Left renal pelvis (tissue), 4 donors: ENCODE measurements around the gene MLNR. TPM values are rescaled to one million over a fixed set of nuclear protein-coding genes. Genes with fewer than 3 reads are reported as not detected.
A peak's percentile ranks its signal among the peaks of the same experiment; 100 is the strongest.

Experiments used
- DNase-seq, 4 donors: peaks; one replicate each; pipeline ENCODE4 v3.0.0-alpha.2; 2013; ENCODE audit warnings: low read depth in 4 of 4, low spot score in 3 of 4
- polyA plus RNA-seq, 4 donors: library from polyadenylated mRNA; unstranded; fragments of 120-200 nt; gene quantifications; one replicate each; pipeline ENCODE4 v1.2.1, GENCODE V29; 2013; ENCODE audit not compliant: insufficient read length in 4 of 4

The MLNR gene
- polyA plus RNA-seq, 4 donors: 0.14 to 0.17 TPM; not detected in 2

DNA sequence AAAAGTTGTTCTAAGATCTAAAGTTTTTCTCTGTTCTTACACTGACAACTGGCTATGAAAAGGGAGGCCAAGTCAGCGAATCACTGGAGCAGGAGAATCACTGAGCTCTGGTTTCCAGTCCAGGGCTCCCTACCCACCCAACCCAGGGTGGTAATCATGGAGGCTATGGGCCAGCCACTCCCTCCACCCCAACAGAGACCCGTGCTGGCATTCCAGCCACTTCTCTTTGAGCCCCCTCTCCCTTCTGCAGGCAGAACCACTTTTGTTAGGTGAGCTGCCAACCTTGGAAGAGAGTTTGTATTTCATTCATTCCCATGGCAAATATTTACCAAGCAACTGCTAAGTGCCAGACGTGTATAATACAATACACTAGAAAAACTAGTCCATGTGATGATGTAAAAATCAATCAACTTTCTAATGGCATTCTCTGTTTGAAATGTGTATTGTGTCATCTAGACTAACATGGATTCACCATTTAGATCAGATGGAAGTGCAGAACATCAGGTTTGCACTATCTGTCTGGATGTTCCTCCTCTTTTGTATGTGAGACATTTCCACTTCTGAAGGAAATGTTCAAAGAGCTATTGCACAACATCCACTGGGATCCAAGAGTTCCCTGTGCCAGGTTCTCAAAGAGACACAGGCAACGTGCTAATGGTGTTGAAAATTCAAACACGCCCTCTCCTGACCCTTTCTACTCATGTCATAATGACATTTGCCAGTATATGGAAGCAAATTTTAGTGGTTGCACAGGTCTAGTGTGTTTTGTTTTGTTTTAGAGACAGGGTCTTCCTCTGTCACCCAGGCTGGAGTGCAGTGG is 5.3 kb downstream of the MLNR start:
- DNase-seq: no peak

DNA sequence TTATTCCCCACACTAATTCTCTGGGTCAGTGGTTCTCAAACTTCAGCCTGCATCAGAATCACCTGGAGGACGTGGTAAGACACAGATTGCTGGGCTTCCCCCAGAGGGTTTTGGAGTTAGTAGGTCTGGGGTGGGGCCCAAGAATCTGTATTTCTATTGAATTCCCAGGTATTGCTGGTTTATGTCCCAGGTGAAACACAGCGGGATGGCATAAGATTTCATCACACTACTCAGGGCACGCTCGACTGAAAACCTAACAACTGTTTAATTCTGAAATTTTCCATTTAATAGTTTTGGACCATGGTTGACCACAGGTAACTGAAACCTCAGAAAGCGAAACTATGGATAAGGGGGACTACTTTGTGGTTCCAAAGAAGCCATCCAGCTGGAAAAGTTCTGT is 6.5 kb downstream of the MLNR start:
- DNase-seq: no peak

DNA sequence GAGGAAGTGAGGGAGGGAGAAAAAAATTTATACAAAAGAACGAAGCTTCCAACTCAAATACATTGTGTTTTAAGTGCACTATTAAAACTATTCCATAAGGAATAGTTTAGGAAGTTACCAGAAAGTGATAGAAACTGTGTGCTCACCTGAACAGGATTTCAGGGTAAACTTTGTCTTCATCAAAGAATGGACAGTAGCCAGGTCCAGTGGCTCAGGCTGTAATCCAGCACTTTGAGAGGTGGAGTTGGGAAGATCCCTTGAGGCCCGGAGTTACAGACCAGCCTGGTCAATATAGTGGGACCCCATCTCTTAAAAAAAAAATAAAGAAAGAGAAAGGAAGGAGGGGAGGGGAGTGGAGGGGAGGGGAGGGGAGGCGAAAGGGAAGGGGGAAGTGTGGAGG is 14.6 kb downstream of the MLNR start:
- DNase-seq: no peak

DNA sequence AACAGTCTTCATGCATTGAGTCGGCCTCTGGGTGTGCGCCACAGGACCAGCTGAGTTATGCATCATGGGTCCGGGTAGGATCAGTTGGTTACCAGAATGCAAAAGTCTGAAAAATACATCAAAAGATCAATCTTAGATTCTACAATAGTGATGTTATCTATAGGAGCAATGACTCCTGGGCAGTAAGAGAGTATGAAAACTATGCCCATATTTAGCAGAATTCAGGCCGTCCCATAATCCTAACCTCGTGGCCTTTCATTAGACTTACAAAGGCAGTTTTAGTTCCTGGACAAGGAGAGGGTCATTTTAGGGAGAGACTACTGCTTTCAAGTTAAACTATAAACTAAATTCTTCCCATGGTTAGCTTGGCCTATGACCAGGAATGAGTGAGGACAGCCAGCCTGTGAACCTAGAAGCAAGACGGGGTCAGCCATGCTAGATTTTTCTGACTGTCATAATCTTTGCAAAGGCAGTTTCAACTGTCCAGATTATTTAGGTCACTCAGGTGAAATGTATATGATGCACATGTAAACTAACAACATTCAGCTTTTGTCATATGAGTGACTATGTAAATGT is 15.8 kb downstream of the MLNR start:
- DNase-seq: no peak

DNA sequence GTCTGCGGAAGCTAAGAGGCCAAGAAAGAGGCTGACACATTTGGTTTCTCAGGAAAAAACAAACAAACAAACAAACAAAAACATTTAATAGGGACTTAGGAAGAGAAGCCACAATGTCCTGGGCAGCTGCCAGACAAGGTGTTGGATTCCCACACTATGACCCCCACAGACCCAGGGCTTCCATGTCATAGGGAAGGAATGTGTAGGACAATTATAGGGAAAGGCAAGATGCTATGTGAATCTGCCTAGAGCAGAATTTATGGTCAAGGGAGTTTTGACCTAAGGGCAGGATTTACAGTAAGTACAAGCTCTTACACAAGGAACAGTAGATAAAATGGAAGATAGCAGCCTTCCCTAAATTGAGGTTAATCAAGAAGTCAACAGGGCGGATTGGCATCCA is 18.5 kb downstream of the MLNR start:
- no peak for DNase-seq

DNA sequence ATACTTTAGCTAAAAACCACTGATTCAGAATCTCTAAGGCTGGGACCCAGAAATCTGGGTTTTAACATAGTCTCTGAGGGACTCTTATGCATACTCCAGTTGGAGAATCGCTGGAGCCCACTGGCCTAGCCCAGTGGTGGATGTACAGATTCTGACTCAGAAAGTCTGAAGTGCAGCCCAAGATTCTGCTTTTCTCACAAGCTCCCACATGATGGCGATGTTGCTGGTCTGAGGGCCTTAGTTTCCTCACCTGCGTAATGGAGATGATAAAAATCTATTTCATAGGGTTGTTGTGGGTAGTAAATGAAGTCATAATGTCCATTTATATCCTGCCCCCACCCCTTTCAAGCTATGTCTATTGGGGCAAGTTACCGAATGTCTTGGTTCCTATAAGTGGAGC is 19.9 kb downstream of the MLNR start:
- DNase-seq: no peak

DNA sequence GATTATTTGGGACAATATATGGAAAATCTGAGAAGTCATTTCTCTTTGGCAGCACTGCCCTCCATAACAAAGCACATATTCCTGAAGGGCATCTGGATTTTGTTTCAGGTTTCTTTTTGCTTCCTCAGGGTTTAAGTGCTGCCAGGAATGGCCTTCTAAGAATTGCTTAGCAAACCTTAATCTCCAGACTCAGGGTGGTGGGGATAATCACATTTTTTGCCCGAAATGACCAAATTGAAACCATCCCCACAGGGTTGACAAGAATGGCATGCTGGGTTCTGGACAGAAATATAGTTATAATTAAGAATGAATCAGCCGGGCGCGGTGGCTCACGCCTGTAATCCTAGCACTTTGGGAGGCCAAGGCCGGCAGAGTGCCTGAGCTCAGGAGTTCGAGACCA is 21.2 kb downstream of the MLNR start:
- no peak for DNase-seq

DNA sequence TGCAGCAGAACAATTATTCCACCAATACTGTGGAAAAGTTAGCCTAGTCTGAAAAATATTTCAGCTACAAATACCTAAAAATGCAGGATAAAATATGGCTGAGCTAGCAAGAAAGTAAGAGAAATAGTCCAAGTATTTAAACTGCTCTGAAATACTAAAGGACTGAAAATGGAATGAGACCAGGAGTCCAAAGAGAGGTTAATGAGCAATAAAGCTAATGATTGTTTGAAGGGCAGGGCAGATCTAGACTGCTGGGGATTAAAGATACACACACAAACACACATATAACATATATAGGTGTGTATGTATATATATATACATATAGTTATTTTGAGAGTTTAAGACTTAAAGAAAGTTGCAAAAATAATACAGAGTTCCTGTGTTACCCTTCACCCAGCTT is 25.0 kb downstream of the MLNR start:
- no peak for DNase-seq

DNA sequence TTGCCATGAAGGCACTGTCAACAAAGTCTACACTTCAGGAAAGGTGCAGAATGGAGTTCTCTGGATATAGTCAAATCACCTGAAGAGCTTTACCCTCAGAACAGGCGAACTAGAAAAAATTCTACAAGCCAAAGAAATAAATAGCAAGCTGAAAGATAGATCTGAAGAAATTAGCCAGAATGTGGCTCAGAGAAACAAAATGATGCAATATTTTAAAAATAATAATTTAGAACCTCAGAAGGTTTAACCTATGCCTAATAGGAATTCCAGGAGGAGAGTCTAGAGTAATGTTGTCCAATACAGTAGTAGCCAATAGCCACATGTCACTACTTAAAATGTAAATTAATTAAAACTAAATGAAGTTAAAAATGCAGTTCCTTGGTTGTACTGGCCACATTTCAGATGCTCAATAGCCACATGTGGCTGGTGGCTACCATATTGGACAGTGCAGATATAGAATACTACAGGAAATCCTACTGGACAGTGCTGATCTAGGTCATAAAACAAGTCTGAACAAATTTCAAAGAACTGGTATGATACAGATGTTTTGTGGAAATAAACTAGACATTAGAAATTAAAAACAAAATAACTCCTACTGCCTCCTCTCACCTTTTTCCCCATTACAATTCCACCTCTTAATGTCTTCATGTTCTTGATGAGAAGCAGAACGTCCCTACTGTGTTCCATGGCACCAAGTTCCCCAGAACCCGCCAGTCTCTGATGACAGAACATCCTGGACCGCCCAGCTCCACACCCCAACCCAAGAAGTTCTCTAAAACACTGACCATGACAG is 26.9 kb downstream of the MLNR start:
- DNase-seq: no peak

DNA sequence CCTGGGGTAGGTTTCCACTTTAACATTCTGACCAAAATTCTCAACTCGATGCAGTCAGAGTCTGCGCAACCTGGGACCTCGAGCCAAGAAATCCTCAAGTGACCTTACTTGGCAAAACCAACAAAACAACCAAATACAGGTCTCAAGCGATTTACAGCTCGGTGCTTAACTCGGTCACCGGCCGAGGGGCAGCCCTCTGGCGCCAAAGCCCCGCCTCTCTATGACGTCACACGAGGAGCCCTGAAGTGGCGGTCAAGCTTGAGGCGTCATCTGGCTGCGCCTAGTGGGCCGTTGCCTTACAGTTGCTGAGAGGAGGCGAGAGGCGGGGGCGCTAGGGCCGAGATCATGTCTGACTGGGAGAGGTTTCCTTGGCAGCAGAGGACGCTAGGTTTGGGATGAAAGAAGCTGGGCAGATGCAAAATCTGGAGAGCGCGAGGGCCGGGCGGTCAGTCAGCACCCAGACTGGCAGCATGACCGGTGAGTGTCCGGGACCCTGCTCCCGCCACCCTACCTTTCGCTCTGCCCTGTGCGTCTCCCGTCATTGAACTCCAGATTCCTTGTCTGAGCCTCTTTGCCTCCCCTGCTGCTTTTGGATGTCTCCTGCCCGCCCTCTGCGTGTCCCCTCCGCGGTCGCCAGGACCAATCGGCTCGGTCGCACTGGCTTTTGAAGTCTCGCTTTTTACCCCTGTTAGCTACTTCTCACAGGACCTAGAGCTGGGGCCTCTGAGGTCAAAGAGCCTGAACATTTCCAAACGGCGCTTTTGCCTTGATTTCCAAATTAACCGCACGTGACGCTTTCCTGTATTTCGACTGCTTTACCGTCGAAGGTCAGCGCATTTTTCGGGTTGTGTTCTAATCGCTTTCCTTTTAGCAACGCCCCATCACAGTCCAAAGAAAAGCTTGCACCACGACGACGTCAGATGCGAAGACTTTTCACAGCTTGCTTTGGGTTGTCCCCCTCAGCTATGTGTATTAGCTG is 27.8 kb downstream of the MLNR start, which contains the start of gene CDADC1:
Gene CDADC1, plus strand, starts transcription at position 283 of the 979 bp plus-strand sequence. Its CDS starts 113 bp downstream, at position 396.
- DNase-seq: peak; percentile 93 to 97 (median 94)

DNA sequence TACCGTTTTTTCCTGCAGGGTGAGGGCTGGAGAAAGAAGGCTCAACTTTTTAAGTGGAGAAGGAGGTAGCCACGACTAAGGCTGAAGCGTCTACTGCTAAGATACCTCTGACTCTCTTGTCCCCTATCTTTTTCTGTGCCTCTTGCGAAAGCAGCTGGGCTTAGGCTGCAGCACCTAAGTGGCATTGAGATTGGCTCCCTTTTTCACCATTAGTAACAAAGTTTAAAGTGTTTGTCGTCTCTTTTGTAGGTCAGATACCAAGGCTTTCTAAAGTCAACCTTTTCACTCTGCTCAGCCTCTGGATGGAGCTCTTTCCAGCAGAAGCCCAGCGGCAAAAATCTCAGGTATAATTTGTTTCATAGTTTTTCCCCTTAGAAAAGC is 28.5 kb downstream of the MLNR start:
- DNase-seq: no peak

DNA sequence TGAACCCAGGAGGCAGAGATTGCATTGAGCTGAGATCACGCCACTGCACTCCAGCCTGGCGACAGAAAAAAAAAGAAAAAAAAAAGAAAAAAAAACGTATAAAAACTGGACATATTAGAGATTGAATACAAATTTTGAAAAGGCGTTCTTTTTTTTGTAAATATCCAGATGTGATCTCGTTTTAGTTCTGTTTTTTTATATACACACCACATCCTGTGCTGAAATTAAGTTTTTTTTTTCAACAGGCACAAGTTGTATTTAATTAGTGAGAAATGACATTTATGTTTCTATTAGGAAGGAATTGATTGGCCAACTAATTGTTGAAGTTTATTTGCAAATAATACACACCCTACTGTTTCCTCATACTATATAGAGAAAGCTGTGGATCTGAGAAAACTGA is 31.2 kb downstream of the MLNR start:
- no peak for DNase-seq

DNA sequence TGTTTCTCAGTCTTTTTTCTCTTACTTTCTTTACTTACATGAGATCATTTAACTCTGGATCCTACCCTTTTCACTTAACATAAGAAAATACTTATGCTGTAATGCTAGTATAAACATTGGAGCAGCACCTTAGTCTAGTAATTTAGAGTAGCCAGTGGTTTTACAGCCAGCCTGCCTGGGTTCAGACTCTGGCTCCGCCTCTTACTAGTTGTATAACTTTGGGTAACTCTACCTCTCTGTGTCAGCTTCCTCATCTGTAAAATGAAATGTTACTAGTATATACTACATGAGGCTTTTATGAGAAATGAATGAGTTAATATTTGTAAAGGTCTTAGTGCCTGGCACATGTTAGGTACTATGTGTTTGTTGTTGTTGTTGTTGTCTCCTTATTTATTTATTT is 33.2 kb downstream of the MLNR start:
- DNase-seq: no peak

DNA sequence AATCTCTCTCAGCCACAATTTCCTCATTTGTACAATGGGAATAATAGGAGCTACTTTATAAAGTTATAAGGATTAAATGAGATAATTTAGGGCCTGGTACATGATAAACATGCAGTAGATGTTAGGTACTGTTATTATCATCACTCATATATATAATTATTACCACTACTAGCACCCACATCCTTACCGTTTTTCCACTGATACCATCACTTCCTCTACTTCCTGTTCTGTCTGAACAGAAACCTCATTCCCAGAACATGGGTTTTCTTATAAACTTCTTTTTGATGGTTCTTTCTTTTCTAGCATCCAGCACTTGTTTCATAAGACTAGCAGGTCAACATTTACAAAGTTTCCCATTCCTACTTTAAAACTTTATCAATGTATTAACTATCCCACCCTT is 33.9 kb downstream of the MLNR start:
- DNase-seq: no peak

DNA sequence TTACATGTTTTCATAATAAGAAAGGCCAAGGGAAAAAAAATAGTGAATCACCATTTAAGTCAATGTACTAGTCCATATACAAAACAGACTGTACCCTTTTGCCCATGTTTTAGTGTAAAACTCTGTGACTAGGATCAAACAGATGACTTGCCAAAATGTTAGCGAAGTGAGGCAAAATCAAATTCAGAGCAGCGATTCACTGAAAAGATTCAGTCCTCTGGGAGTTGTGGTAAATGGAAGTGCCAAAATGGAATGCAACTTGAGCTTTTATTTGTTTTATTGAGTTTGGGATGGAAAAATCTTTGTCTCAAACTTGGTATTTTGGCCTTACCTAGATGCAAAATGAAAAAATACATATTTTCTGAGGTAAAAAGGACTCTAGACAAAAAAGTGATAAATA is 36.7 kb downstream of the MLNR start:
- DNase-seq: no peak

DNA sequence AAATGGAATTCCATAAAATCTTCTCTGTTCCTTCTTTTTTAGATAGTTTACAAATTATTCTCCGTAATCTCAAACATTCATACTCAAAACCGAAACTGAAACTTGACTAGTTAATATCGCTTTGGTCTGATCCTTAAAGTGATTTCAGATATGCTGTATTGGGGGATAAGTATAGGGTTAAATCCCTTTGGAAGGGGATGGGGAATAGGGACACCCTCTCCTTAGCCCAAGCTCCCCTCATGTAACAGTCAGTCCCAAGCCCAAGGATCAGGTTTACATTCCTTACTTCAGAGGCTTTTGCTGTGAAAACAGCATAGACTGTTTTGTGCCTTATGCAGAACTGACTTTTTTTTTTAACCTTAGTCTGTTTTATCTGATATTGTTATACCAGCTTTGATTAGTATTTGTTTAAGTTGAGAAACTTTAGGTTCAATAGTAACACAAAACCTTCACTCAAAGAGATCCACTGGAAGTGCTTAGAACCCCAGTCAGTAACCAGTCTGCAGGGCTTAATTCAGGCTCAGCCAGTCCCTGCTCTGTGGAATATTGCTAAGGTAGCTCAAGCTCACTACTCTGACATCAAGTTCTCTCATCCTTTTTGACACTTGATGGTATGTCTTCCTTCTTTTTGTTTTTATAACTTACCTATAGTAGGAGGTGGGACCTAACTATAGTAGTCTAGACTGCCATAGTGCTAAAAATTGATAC is 38.1 kb downstream of the MLNR start:
- no peak for DNase-seq

DNA sequence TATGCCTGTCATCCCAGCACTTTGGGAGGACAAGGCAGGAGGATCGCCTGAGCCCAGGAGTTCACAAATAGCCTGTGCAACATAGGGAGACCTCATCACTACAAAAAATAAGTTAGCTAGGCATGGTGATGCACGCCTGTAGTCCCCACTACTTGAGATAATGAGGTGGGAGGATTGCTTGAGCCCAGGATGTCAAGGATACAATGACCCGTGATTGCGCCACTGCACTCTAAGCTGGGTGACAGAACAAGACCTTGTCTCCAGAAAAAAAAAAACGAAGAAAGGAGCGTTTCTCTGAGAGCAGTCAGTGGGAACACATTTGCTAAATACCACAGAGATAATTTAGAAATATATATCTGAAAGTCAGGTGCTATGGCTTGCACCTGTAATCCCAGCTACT is 39.4 kb downstream of the MLNR start:
- DNase-seq: no peak

DNA sequence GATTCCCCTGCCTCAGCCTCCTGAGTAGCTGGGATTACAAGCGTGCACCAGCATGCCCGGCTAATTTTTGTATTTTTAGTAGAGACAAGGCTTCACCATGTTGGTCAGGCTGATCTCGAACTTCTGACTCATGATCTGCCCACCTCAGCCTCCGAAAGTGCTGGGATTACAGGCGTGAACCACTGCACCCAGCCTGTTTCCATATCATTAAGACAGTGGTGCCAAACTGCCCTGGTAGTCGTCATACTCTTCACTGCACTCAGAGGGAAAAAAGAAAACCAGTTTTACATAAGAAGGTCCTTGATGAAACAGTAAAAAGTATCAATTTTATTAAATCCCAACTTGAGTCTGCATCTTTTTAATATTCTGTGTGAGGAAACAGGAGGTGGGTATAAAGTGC is 42.5 kb downstream of the MLNR start:
- DNase-seq: no peak

DNA sequence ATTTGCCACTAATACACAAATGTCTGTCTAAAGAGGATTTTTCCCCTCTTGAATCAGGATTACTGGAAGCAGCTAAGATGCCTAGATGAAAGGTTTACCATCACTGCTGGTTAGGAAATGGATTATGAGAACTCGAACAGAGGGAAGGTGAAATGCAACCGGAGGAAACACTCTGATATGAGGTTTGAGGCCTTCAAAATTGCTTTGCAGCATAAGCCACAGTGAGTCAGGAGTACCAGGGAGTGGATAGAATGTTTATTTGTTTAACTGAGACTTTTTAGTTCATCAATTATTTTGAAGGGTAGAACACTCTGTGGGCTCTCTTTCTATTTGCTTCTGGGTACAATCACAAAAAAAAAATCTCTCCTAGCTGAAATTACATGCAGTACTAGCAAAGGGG is 45.7 kb downstream of the MLNR start:
- DNase-seq: no peak

DNA sequence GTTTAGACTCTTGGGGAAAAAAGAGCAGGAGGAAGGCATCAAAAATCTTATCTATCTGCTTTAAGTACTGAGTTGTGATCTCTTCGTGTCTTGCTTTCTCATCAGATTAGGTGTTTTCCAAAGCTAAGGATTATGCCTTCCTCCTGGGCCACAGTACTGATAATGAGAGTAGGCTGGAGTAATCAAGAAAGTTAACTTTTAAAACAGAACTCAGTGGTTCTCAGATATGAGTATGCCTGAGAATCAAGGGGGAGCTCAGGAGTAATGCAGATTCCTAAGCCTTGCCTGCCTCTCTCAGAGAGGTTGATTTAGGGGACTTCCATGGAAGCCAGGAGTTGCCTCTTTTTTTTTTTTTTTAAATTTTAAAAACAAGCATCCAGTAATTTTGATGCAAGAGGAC is 51.1 kb downstream of the MLNR start:
- DNase-seq: no peak
